Mesenchymal stem cell (in vitro differentiated cells and primary cell): Measurements from ENCODE around the gene INPP4A.
A peak's percentile ranks its signal among the peaks of the same experiment; 100 is the strongest.

Experiments used
- DNase-seq: peaks from one replicate; pipeline ENCODE4 v3.0.0-alpha.2; 2013
- H2AFZ ChIP-seq: one replicate; pipeline ENCODE4 v1.6.1; 2013; ENCODE audit warnings: low read depth, mild to moderate bottlenecking, control low read depth, inconsistent platforms, low read length, moderate library complexity
- H2AK5ac ChIP-seq: 2 replicates; pipeline ENCODE4 v1.6.1; 2013; ENCODE audit warnings: low read length, moderate library complexity, mild to moderate bottlenecking, inconsistent platforms; ENCODE audit not compliant: severe bottlenecking
- H2BK120ac ChIP-seq: one replicate; pipeline ENCODE4 v1.6.1; 2013; ENCODE audit warnings: low read depth, mild to moderate bottlenecking, inconsistent platforms, low read length, moderate library complexity
- H2BK12ac ChIP-seq, 2 experiments: one replicate each; pipeline ENCODE4 v1.6.1; 2013; ENCODE audit warnings: inconsistent platforms in 2 of 2, low read length in 2 of 2, mild to moderate bottlenecking in 2 of 2, moderate library complexity in 2 of 2, control low read depth in 1 of 2
- H2BK15ac ChIP-seq: one replicate; pipeline ENCODE4 v1.6.1; 2013; ENCODE audit warnings: mild to moderate bottlenecking, low read depth, inconsistent platforms; ENCODE audit not compliant: poor library complexity, severe bottlenecking
- H2BK5ac ChIP-seq: 2 replicates; pipeline ENCODE4 v1.6.1; 2013; ENCODE audit warnings: low read depth, mild to moderate bottlenecking, low read length, control low read depth, inconsistent platforms; ENCODE audit not compliant: poor library complexity, severe bottlenecking
- H3K14ac ChIP-seq, 2 experiments: one replicate each; pipeline ENCODE4 v1.6.1; 2013; ENCODE audit warnings: inconsistent platforms in 2 of 2, low read length in 2 of 2, control low read depth in 1 of 2, mild to moderate bottlenecking in 1 of 2, moderate library complexity in 1 of 2
- H3K18ac ChIP-seq, 2 experiments: one replicate each; pipeline ENCODE4 v1.6.1; 2013; ENCODE audit warnings: inconsistent platforms in 2 of 2, low read length in 2 of 2, control low read depth in 1 of 2, low read depth in 1 of 2, mild to moderate bottlenecking in 1 of 2
- H3K23ac ChIP-seq, 2 experiments: one replicate each; pipeline ENCODE4 v1.6.1; 2013; ENCODE audit warnings: inconsistent platforms in 2 of 2, low read length in 2 of 2, mild to moderate bottlenecking in 2 of 2, moderate library complexity in 2 of 2, control low read depth in 1 of 2
- H3K27ac ChIP-seq: 2 replicates; pipeline ENCODE4 v1.5.1; 2013; ENCODE audit warnings: mild to moderate bottlenecking, moderate library complexity, low read length, control low read depth, inconsistent platforms; ENCODE audit not compliant: poor library complexity, severe bottlenecking
- H3K27me3 ChIP-seq, 2 experiments: 2 replicates each; pipeline versions ENCODE4 v1.6.1 to v1.7.0; 2013; ENCODE audit warnings: low read length in 2 of 2, mild to moderate bottlenecking in 2 of 2, moderate library complexity in 2 of 2, control low read depth in 1 of 2, inconsistent platforms in 1 of 2; ENCODE audit not compliant: control insufficient read depth in 1 of 2, insufficient read depth in 1 of 2
- H3K36me3 ChIP-seq, 2 experiments: 2 replicates each; pipeline versions ENCODE4 v1.6.1 to v1.7.0; 2013; ENCODE audit warnings: low read length in 2 of 2, control low read depth in 1 of 2, inconsistent platforms in 1 of 2, low read depth in 1 of 2, mild to moderate bottlenecking in 1 of 2; ENCODE audit not compliant: insufficient read depth in 2 of 2, control insufficient read depth in 1 of 2
- H3K4ac ChIP-seq, 2 experiments: one replicate each; pipeline ENCODE4 v1.6.1; 2013; ENCODE audit warnings: inconsistent platforms in 2 of 2, low read length in 2 of 2, mild to moderate bottlenecking in 2 of 2, moderate library complexity in 2 of 2, control low read depth in 1 of 2, low read depth in 1 of 2
- H3K4me1 ChIP-seq: 2 replicates; pipeline ENCODE4 v1.6.1; 2013; ENCODE audit warnings: low read depth, low read length, control low read depth; ENCODE audit not compliant: control insufficient read depth, insufficient read depth
- H3K4me2 ChIP-seq: 2 replicates; pipeline ENCODE4 v1.6.1; 2013; ENCODE audit warnings: low read length, mild to moderate bottlenecking, inconsistent platforms; ENCODE audit not compliant: poor library complexity, severe bottlenecking
- H3K4me3 ChIP-seq, 2 experiments: 2 replicates each; pipeline versions ENCODE4 v1.5.1 to v1.7.0; 2013; ENCODE audit warnings: low read length in 2 of 2, mild to moderate bottlenecking in 2 of 2, control low read depth in 1 of 2, low read depth in 1 of 2; ENCODE audit not compliant: insufficient read depth in 1 of 2
- H3K79me1 ChIP-seq: replicated peaks from 2 replicates; pipeline ENCODE4 v1.6.1; 2013; ENCODE audit warnings: mild to moderate bottlenecking, control low read depth, low read length, inconsistent platforms; ENCODE audit not compliant: poor library complexity, severe bottlenecking
- H3K9ac ChIP-seq: 2 replicates; pipeline ENCODE4 v1.7.0; 2013; ENCODE audit warnings: mild to moderate bottlenecking, low read length, moderate library complexity
- H3K9me3 ChIP-seq: 2 replicates; pipeline ENCODE4 v1.7.0; 2013; ENCODE audit warnings: mild to moderate bottlenecking, low read length; ENCODE audit not compliant: control insufficient read depth
- H4K8ac ChIP-seq: one replicate; pipeline ENCODE4 v1.6.1; 2013; ENCODE audit warnings: inconsistent platforms, mild to moderate bottlenecking, low read length, moderate library complexity
- H4K91ac ChIP-seq: one replicate; pipeline ENCODE4 v1.6.1; 2013; ENCODE audit warnings: mild to moderate bottlenecking, low read length, inconsistent platforms
- WGBS: methylation state at CpG from one replicate; pipeline ENCODE4 v1.1.7; 2013; ENCODE audit warnings: mixed read lengths; 5-methylcytosine and 5-hydroxymethylcytosine counted together

The INPP4A gene

GRCh38 chr2:98468621-98469236, 24.1 kb downstream of the INPP4A start:
- Histone ChIP-seq H2BK5ac (no peak overlapping the region), H3K79me1 (peaks cover 49% of the 10 kb centered on the region), H3K9me3 (no peaks in the 10 kb centered on the region), H3K14ac (no peak overlapping the region), H4K8ac (no peak overlapping the region), H2AK5ac (no peak overlapping the region), H3K18ac (no peak overlapping the region), H2BK15ac (no peak overlapping the region), H3K36me3 (peaks cover 0 to 9% of the 10 kb centered on the region in 2 experiments), H3K4me2 (no peak overlapping the region), H4K91ac (no peak overlapping the region), H3K27me3 (no peaks in the 10 kb centered on the region), H3K9ac (no peak overlapping the region), H2BK12ac (no peak overlapping the region), H3K23ac (no peak overlapping the region), H3K4me3 (no peak overlapping the region), H3K4me1 (peaks cover 13% of the 10 kb centered on the region), H3K4ac (no peak overlapping the region), H3K27ac (no peak overlapping the region), H2BK120ac (no peak overlapping the region), H2AFZ (no peak overlapping the region)
- 93% methylated on average over 5 of the region's 5 CpGs for WGBS
- DNase-seq = no peak

DNA sequence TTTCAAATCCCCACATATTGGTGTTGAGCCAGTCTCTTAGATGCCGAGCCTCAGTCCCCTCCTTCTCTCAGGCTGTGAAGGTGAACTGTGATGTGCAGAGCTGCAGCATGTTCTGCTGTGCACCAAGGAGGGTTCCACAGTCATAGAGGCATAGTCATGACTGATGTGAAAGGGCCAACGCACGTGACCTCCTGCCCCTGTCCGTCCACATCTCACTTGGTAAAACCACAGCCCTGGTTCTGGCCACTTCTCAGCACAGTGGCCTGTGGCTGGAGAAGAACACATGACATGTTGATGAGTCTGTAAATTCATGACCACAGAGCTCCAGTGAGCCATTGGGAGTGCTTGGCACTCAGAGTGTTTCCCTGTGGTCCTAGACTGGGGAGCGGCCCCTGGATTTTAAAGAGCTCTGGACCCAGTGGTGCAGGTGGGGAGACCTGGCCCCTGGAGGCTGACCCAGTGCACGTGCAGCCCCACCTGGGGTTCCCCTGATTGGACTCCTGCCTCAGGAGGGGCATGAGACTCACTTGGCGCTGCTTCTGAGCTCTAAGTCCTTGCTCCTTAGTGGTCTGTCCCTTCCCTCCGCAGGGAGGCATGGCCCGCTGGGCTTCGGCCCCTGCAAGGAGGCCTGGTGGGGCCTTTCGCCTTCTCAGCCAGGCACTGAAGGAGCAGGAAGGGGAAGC, 25.3 kb downstream of the INPP4A start:
- H3K23ac ChIP-seq = no peak overlapping the region
- H3K36me3 ChIP-seq = peaks cover 0 to 9% of the 10 kb centered on the region in 2 experiments
- H3K9me3 ChIP-seq = no peaks in the 10 kb centered on the region
- H2AK5ac ChIP-seq = no peak overlapping the region
- H3K27ac ChIP-seq = no peak overlapping the region
- no peak overlapping the region for H3K4me3 ChIP-seq
- H2BK12ac ChIP-seq = no peak overlapping the region
- no peak overlapping the region for H3K4me2 ChIP-seq
- H2BK15ac ChIP-seq = no peak overlapping the region
- no peak for DNase-seq
- H2BK5ac ChIP-seq = no peak overlapping the region
- no peaks in the 10 kb centered on the region for H3K27me3 ChIP-seq
- peaks cover 45% of the 10 kb centered on the region for H3K79me1 ChIP-seq
- no peak overlapping the region for H3K14ac ChIP-seq
- peaks cover 13% of the 10 kb centered on the region for H3K4me1 ChIP-seq
- H4K8ac ChIP-seq = no peak overlapping the region
- H2BK120ac ChIP-seq = no peak overlapping the region
- H3K18ac ChIP-seq = peak overlapping the region in 1 of 2 experiments; percentile 11
- no peak overlapping the region for H2AFZ ChIP-seq
- H4K91ac ChIP-seq = peak overlapping the region; percentile 16
- WGBS = 96% methylated on average over 11 of the region's 11 CpGs
- H3K4ac ChIP-seq = no peak overlapping the region
- H3K9ac ChIP-seq = no peak overlapping the region

DNA sequence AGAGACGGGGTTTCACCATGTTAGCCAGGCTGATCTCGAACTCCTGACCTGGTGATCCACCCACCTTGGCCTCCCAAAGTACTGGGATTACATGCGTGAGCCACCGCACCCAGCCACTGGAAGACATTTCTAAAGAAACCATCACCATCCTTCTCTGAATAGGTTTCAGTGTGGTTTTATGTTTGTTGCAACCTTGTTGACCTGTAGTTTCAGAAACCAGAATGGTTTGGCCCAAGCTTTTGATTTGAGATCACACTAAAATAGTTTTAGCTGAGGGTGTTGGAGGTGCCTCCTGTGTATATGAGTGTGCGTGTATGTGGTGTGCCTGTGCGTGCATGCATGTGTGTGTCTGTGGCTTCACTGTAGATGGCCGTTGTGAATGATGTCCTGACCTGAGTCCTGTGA, 26.2 kb downstream of the INPP4A start:
- Histone ChIP-seq H2AFZ (no peak overlapping the region), H2BK120ac (no peak overlapping the region), H2BK5ac (no peak overlapping the region), H4K8ac (no peak overlapping the region), H3K23ac (no peak overlapping the region), H3K27ac (no peak overlapping the region), H3K36me3 (peaks cover 0 to 9% of the 10 kb centered on the region in 2 experiments), H3K4me2 (no peak overlapping the region), H3K27me3 (no peaks in the 10 kb centered on the region), H2BK15ac (no peak overlapping the region), H3K9me3 (no peaks in the 10 kb centered on the region), H2AK5ac (no peak overlapping the region), H3K9ac (no peak overlapping the region), H3K4me1 (peaks cover 11% of the 10 kb centered on the region), H4K91ac (no peak overlapping the region), H3K14ac (no peak overlapping the region), H3K18ac (no peak overlapping the region), H2BK12ac (no peak overlapping the region), H3K4ac (no peak overlapping the region), H3K79me1 (peaks cover 42% of the 10 kb centered on the region), H3K4me3 (no peak overlapping the region)
- 97% methylated on average over 3 of the region's 7 CpGs for WGBS
- DNase-seq = no peak

DNA sequence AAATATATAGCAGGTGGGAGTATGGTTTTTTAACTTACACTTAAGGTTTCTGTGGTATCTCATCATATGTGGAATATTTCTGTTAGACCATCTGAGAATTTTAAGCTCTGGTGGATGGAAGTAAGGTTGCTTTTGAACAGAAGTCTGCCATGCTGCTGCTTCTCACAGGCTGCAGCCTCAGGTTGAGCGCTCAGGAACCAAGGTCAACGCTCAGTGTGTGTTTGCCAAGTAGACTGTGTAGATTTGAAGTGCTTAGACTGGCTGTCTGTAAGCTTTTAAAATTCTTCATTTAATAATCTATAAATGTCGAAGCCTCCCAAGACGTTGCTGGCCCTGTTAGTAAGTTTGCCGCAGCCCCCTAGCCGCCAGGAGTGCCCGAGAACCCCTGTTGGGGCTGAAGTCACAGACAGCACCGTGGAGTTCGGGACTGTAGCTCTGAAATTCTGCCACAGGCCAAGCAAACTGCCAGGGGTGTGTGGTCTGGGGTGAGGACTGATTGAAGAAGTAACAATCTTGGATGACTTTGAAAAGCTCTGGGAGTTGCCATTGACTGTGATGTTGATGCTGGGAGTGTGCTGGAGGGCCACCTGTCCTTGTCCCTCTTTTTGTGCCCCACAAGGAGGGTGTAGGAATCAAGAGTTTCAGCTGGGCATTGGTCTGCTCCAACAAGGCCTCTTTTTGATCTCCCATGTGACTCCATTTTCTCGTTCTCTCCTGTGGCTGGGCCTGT, 26.9 kb downstream of the INPP4A start:
- no peak overlapping the region for H3K27ac ChIP-seq

More for the DNA sequence above, 26.9 kb downstream of the INPP4A start:
- Histone ChIP-seq H3K23ac (no peak overlapping the region), H2BK5ac (no peak overlapping the region), H3K9me3 (no peaks in the 10 kb centered on the region), H3K36me3 (peaks cover 0 to 9% of the 10 kb centered on the region in 2 experiments), H3K4me2 (no peak overlapping the region), H2BK120ac (no peak overlapping the region), H3K18ac (no peak overlapping the region), H3K9ac (no peak overlapping the region), H3K4ac (no peak overlapping the region), H2AFZ (no peak overlapping the region), H3K14ac (no peak overlapping the region), H4K91ac (no peak overlapping the region), H2BK15ac (no peak overlapping the region), H4K8ac (no peak overlapping the region), H3K4me3 (no peak overlapping the region), H3K4me1 (peaks cover 9% of the 10 kb centered on the region), H2BK12ac (no peak overlapping the region), H2AK5ac (no peak overlapping the region), H3K27me3 (no peaks in the 10 kb centered on the region), H3K79me1 (peaks cover 44% of the 10 kb centered on the region)
- WGBS = 93% methylated on average over 10 of the region's 10 CpGs
- DNase-seq = no peak
